Upper lobe of left lung (tissue), 4 donors: ENCODE data around the gene SYNM.

Experiments used
- CTCF ChIP-seq, 6 experiments: fragments of 450-650 bp in 4 of 6; fragments of 200-600 bp in 2 of 6; sonication (generic) in 2 of 6; IDR thresholded peaks; one replicate each; pipeline ENCODE4 v1.5.1; 2016 to 2019; ENCODE audit warnings: antibody characterized with exemption in 6 of 6
- EP300 ChIP-seq, 4 donors: sonication (generic); formaldehyde crosslinking; IDR thresholded peaks; one replicate each; pipeline ENCODE4 v1.5.1; 2017; ENCODE audit warnings: antibody characterized with exemption in 4 of 4, control low read depth in 2 of 4
- POLR2AphosphoS5 ChIP-seq, 2 donors: sonication (generic); formaldehyde crosslinking; IDR thresholded peaks; one replicate each; pipeline ENCODE4 v1.5.1; 2017; ENCODE audit warnings: antibody characterized with exemption in 2 of 2

GRCh38 chr15:99174567-99175395 lies 69.9 kb downstream of the SYNM start:
- no peak for TF ChIP-seq CTCF (IDR thresholded peaks at IDR 0.05)
- TF ChIP-seq POLR2AphosphoS5 (IDR thresholded peaks at IDR 0.05): no peak
- no peak for TF ChIP-seq EP300 (IDR thresholded peaks at IDR 0.05)
